ENCODE data around the gene OR2A7.
"Not testable (repeated sequence)": the region's sequence is repeated elsewhere in the genome, so short reads cannot be mapped to it uniquely, and the experiment has no call there.

OR2A7 gene

GRCh38 chr7:144252307-144252706, 12.3 kb downstream of the OR2A7 start:
- DNase-seq (ENCODE audit: low spot score): not testable (repeated sequence)

- not testable (repeated sequence) for DNase-seq (ENCODE audit: low spot score)
Measured at GRCh38 chr7:144247674-144248330, 16.8 kb downstream of the OR2A7 start.

- DNase-seq (ENCODE audit: low spot score): not testable (repeated sequence)
Measured at GRCh38 chr7:144246967-144247366, 17.6 kb downstream of the OR2A7 start.

DNA sequence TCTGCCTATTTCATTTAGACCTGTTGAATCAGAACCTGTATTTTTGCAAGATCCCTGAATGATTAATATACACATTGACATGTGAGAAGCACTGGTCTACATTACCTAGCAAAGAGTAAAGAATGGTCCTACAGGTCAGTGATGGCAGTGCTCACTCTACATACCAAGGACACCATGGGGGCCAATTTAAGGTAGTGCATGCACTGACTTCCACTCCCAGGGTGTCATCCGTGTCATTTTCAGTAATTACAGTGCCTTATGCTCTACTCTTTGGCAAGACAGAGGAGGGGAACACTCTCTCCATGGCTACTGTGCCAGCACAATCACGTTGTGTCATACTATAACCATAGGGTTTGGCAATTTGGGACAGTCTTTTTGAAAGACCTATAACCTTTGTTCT, 19.2 kb downstream of the OR2A7 start:
- DNase-seq (ENCODE audit: low spot score): not testable (repeated sequence)

GRCh38 chr7:144239365-144239764, 25.2 kb downstream of the OR2A7 start, which contains the start of gene OR2A42:
OR2A42 (minus strand) TSS chr7:144239605; CDS start chr7:144232843, 6,762 bp downstream.
- DNase-seq (ENCODE audit: low spot score): not testable (repeated sequence)

DNA sequence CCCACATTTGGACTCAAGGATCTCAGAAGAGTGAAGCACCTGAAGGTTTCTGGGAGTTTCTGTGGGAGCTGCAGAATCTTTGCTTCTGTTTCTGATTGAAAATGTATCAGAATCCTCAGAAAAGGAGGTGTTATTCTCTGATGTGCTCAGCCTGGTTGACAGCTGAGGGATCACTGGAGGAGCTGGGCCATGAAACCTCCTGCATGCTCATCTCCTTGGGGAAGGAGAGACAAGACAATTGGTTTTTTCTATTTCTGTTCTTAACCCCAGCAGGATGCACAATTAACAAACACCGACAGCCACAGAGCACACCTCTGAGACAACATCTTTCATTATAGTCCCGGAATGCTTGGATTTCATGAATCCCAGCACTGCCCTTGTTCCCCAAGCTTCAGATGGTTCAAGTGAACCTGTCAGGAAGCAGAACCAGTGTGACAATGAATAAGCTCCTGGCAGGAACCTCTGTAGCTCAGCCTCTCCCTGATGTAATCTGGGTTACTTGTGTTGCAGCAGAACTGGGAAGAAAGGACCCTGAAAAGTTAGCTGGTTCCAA, 26.0 kb downstream of the OR2A7 start:
- not testable (repeated sequence) for DNase-seq (ENCODE audit: low spot score)

- DNase-seq (ENCODE audit: low spot score): not testable (repeated sequence)
Measured at GRCh38 chr7:144233039-144233438, 31.6 kb downstream of the OR2A7 start.

GRCh38 chr7:144231027-144231426, 33.6 kb downstream of the OR2A7 start:
- DNase-seq (ENCODE audit: low spot score): not testable (repeated sequence)

DNA sequence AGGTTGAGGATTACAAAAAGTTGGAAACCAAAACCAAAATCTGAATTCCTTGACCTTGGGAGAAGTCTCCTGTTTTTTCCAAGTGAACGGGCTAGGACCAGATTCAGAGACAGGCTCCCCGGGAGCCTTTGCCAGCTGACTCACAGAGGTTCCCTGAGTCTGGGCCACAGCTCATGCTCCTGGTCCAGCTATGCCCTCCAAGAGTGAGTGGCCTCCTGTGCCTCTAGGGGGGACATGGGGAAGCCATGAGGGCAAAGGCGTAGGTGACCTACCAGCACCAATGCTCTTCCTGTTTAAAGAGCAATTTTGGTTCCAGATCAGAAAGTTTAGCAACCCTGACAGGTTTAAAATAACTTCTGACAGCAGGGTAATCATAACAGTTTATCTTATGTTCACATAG, 35.8 kb downstream of the OR2A7 start:
- not testable (repeated sequence) for DNase-seq (ENCODE audit: low spot score)

- DNase-seq (ENCODE audit: low spot score): not testable (repeated sequence)
Measured at GRCh38 chr7:144226866-144227265, 37.7 kb downstream of the OR2A7 start.

GRCh38 chr7:144223675-144224074, 40.9 kb downstream of the OR2A7 start:
- not testable (repeated sequence) for DNase-seq (ENCODE audit: low spot score)

DNA sequence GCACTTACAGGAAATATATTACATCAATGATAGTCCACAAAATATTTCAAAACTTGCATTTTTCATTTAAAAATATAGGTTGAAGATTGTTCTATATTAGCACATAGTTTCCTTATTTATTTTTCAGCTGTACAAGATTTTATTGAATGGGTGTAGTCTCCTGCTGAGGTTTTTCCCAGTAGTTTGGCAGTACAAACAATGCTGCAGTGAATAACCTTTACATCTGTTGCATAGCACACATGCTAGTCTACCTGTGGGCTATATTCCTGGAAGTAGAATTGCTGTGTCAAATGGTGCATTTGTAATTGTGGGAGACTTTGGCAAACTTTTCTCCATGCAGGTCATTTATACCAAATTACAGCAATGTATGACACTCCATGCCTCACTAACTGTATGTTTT, 44.1 kb downstream of the OR2A7 start:
- not testable (repeated sequence) for DNase-seq (ENCODE audit: low spot score)

GRCh38 chr7:144219149-144219548, 45.4 kb downstream of the OR2A7 start:
- not testable (repeated sequence) for DNase-seq (ENCODE audit: low spot score)

DNA sequence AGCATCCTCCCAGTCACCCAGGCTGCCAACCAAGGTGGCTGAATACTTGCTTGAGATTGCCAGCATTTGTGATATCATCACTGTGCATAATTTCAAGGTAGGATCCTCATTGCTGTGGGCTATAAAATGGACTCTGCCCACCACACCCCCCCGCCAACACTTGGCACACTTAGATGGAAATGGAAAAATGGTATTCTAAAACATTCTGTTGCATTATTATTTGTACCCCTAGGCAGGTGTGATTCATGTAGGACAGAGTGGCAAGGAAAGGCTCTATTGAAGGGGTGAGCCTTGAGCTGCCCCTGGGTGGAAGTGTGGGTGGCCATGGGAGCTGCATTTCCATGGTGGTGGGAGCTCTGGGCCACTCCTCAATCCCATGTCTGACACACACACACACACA, 46.0 kb downstream of the OR2A7 start:
- DNase-seq (ENCODE audit: low spot score): not testable (repeated sequence)

DNA sequence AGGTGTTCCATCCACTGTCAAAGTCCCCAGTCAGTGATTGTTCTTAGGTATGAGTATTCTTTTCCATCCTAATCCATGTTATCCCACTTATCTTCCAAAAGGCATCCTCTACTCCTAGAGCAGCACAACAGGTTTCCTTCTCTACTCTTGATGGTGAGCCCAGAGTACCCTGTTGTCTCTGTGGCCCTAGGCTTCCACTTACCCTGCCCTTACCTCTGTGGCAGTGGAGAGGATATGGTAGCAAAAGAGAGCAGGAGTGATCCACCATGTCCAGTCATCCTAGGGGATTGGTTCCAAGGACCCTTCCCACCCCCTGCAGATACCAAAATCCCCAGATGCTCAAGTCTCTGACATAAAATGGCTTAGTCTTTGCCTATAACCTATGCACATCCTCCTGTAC, 47.4 kb downstream of the OR2A7 start:
- DNase-seq (ENCODE audit: low spot score): not testable (repeated sequence)

All from COLO829 (cell line).